ENCODE measurements around the gene TEAD1.

- TF ChIP-seq CTCF (IDR thresholded peaks at IDR 0.05): no peak
- TF ChIP-seq POLR2A (IDR thresholded peaks at IDR 0.05): no peak
- no peak for TF ChIP-seq POLR2AphosphoS5 (IDR thresholded peaks at IDR 0.05)
- TF ChIP-seq EP300 (IDR thresholded peaks at IDR 0.05): no peak
Measured at GRCh38 chr11:12695221-12695794, 21.1 kb downstream of the TEAD1 start.
